HepG2 (cell line): ENCODE measurements around the gene CD68. TPM values are rescaled to one million over a fixed set of nuclear protein-coding genes. Genes with fewer than 3 reads are reported as not detected.
A peak's percentile ranks its signal among the peaks of the same experiment; 100 is the strongest.

Experiments
- BCL6 ChIP-seq: IDR thresholded peaks from 2 replicates; pipeline ENCODE4 v1.6.1; 2016; ENCODE audit warnings: missing genetic modification reagents, missing compliant biosample characterization
- NR1H2 ChIP-seq: sonication (generic); formaldehyde crosslinking; IDR thresholded peaks from 2 replicates; pipeline ENCODE4 v1.8.1; 2022; ENCODE audit warnings: low read depth, missing genetic modification reagents, borderline replicate concordance
- SKIL ChIP-seq: sonication (generic); formaldehyde crosslinking; IDR thresholded peaks from 2 replicates; pipeline ENCODE4 v1.8.0; 2022; ENCODE audit warnings: missing genetic modification reagents, mild to moderate bottlenecking, moderate library complexity, borderline replicate concordance
- YEATS4 ChIP-seq: sonication (generic); formaldehyde crosslinking; IDR thresholded peaks from 2 replicates; pipeline ENCODE4 v1.4.0; 2020; ENCODE audit warnings: missing genetic modification reagents, borderline replicate concordance
- ZBTB14 ChIP-seq: sonication (generic); formaldehyde crosslinking; IDR thresholded peaks from 2 replicates; pipeline ENCODE4 v1.4.0; 2020; ENCODE audit warnings: missing genetic modification reagents
- ZNF142 ChIP-seq: sonication (generic); formaldehyde crosslinking; IDR thresholded peaks from 2 replicates; pipeline ENCODE4 v1.4.0; 2020; ENCODE audit warnings: missing genetic modification reagents
- ZNF180 ChIP-seq: sonication (generic); formaldehyde crosslinking; IDR thresholded peaks from 2 replicates; pipeline ENCODE4 v1.4.0; 2020; ENCODE audit warnings: low read depth, missing genetic modification reagents, borderline replicate concordance
- ZNF773 ChIP-seq: sonication (generic); formaldehyde crosslinking; IDR thresholded peaks from 2 replicates; pipeline ENCODE4 v1.4.0; 2020; ENCODE audit warnings: missing genetic modification reagents, borderline replicate concordance
- polyA plus RNA-seq, 8 experiments: library from polyadenylated mRNA; depleted of rRNA in 3 of 8; stranded (reverse) in 7 of 8; unstranded in 1 of 8; fragments of >200 nt; fragmentation: Illumina TruSeq in 4 of 8; extraction: Trizol in 4 of 8; gene quantifications; 2 replicates each; pipeline versions ENCODE4 v1.2.1 to v1.2.3, GENCODE V29; 2011 to 2016; ENCODE audit warnings: low read depth in 4 of 8, missing spikeins in 1 of 8, mixed read lengths in 1 of 8; ENCODE audit not compliant: insufficient read depth in 1 of 8
- total RNA-seq, 5 experiments: library from RNA; depleted of rRNA; stranded (reverse); fragments of >200 nt; fragmentation: Illumina TruSeq; extraction: Trizol; gene quantifications; 2 replicates each; pipeline ENCODE4 v1.2.3, GENCODE V29; 2016; ENCODE audit warnings: low read depth in 1 of 5
- TF ChIP-seq, protein P1 (sequence below): sonication (generic); formaldehyde crosslinking; IDR thresholded peaks from 2 replicates; pipeline ENCODE4 v1.9.0; 2021; ENCODE audit warnings: missing genetic modification reagents, borderline replicate concordance
- TF ChIP-seq, protein P2 (sequence below), 2 experiments: sonication (generic) in 1 of 2; formaldehyde crosslinking in 1 of 2; IDR thresholded peaks; 2 replicates each; pipeline versions ENCODE4 v1.6.1 to v1.9.0; 2014 to 2022; ENCODE audit warnings: antibody characterized with exemption in 1 of 2, borderline replicate concordance in 1 of 2, inconsistent platforms in 1 of 2, low read depth in 1 of 2, missing genetic modification reagents in 1 of 2

The CD68 gene
- total and polyA plus RNA-seq, 2 of the 13 experiments (the other 11 are each of a cell fraction or from before 2014, with no cell fraction given) = 10.3 to 104 TPM

GRCh38 chr17:7572338-7572587 is 7.2 kb upstream of the CD68 start (continued):
- no peak for TF ChIP-seq ZBTB14 (CRISPR knock-in tag)
- TF ChIP-seq, protein P1, sequence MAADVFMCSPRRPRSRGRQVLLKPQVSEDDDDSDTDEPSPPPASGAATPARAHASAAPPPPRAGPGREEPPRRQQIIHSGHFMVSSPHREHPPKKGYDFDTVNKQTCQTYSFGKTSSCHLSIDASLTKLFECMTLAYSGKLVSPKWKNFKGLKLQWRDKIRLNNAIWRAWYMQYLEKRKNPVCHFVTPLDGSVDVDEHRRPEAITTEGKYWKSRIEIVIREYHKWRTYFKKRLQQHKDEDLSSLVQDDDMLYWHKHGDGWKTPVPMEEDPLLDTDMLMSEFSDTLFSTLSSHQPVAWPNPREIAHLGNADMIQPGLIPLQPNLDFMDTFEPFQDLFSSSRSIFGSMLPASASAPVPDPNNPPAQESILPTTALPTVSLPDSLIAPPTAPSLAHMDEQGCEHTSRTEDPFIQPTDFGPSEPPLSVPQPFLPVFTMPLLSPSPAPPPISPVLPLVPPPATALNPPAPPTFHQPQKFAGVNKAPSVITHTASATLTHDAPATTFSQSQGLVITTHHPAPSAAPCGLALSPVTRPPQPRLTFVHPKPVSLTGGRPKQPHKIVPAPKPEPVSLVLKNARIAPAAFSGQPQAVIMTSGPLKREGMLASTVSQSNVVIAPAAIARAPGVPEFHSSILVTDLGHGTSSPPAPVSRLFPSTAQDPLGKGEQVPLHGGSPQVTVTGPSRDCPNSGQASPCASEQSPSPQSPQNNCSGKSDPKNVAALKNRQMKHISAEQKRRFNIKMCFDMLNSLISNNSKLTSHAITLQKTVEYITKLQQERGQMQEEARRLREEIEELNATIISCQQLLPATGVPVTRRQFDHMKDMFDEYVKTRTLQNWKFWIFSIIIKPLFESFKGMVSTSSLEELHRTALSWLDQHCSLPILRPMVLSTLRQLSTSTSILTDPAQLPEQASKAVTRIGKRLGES (CRISPR knock-in tag) = no peak
- TF ChIP-seq ZNF773 (CRISPR knock-in tag) = no peak
- no peak for TF ChIP-seq NR1H2 (CRISPR knock-in tag)
- TF ChIP-seq SKIL (CRISPR knock-in tag) = no peak
- TF ChIP-seq, protein P2, sequence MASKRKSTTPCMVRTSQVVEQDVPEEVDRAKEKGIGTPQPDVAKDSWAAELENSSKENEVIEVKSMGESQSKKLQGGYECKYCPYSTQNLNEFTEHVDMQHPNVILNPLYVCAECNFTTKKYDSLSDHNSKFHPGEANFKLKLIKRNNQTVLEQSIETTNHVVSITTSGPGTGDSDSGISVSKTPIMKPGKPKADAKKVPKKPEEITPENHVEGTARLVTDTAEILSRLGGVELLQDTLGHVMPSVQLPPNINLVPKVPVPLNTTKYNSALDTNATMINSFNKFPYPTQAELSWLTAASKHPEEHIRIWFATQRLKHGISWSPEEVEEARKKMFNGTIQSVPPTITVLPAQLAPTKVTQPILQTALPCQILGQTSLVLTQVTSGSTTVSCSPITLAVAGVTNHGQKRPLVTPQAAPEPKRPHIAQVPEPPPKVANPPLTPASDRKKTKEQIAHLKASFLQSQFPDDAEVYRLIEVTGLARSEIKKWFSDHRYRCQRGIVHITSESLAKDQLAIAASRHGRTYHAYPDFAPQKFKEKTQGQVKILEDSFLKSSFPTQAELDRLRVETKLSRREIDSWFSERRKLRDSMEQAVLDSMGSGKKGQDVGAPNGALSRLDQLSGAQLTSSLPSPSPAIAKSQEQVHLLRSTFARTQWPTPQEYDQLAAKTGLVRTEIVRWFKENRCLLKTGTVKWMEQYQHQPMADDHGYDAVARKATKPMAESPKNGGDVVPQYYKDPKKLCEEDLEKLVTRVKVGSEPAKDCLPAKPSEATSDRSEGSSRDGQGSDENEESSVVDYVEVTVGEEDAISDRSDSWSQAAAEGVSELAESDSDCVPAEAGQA (IDR thresholded peaks at IDR 0.05; ENCODE audit: low read depth) = peak; percentile 98
- TF ChIP-seq, protein P2 (CRISPR knock-in tag; IDR thresholded peaks at IDR 0.05; ENCODE audit: borderline replicate concordance) = no peak
- TF ChIP-seq YEATS4 (CRISPR knock-in tag) = peak; percentile 96
- no peak for TF ChIP-seq ZNF180 (CRISPR knock-in tag)
- peak; percentile 20; the same call in 1 of the 2 replicates for TF ChIP-seq ZNF142 (CRISPR knock-in tag)
- TF ChIP-seq BCL6 = no peak
